NT2/D1 (cell line): Measurements from ENCODE around the gene ENDOV.

Experiments used
- SUZ12 ChIP-seq: IDR thresholded peaks from 2 replicates; pipeline ENCODE4 v1.6.1; 2011; ENCODE audit not compliant: insufficient read length, insufficient read depth; ENCODE audit errors: extremely low read depth
- YY1 ChIP-seq: IDR thresholded peaks from 2 replicates; pipeline ENCODE4 v1.6.1; 2011; ENCODE audit not compliant: insufficient read length, insufficient read depth
- ZNF274 ChIP-seq: IDR thresholded peaks from 2 replicates; pipeline ENCODE4 v1.6.1; 2011; ENCODE audit warnings: mild to moderate bottlenecking, low read depth, low read length

- TF ChIP-seq SUZ12 (no peak), YY1 (no peak), ZNF274 (no peak)
These were observed 30.6 kb upstream of the ENDOV start for GRCh38 chr17:80384078-80384960.
